Measurements from ENCODE around the gene FOSB. TPM values are rescaled to one million over a fixed set of nuclear protein-coding genes. Genes with fewer than 3 reads are reported as not detected.

The FOSB gene
- total RNA-seq, 1 experiment from 2014 or later: 29.3 TPM

DNA sequence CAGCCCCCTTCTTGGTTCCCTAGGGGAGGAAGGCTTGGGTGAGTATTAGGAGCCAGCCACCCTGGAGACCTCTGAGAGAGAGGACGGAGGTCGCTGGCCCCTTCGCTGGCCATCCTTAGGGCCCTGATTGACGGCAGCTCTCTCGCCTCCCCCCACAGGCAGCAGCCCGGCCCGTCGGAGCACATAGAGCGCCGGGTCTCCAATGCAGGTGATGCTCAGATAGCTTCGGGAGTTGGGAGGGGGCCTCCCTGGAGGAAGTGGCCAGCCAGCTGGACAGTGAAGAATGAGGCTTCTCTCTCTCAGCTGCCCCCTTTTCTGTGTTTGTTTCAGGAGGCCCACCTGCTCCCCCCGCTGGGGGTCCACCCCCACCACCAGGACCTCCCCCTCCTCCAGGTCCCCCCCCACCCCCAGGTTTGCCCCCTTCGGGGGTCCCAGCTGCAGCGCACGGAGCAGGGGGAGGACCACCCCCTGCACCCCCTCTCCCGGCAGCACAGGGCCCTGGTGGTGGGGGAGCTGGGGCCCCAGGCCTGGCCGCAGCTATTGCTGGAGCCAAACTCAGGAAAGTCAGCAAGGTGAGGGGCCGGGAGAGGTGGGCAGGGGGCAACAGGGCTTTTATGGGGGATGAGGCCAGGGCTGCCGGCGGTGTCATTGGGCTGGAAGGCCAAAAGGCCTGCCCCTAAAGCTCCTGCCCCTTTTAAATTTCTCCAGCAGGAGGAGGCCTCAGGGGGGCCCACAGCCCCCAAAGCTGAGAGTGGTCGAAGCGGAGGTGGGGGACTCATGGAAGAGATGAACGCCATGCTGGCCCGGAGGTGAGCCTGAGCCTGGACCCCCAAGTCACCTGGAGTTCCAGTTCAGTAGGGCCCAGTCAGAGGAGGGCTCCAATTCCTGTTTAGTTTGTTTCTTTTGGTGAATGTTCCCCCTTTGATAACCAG lies 54.5 kb downstream of the FOSB start:
- H3K27ac Mint-ChIP-seq (ENCODE audit: low read depth, unreplicated experiment): no peak overlapping the region
- H3K27me3 Mint-ChIP-seq (ENCODE audit: insufficient read depth, unreplicated experiment): no peaks in the 10 kb centered on the region
- intact Hi-C loops (cut with micrococcal nuclease): no loop called here
- peaks cover 90% of the 10 kb centered on the region for H3K36me3 Mint-ChIP-seq (ENCODE audit: insufficient read depth, unreplicated experiment)
- DNase-seq (ENCODE audit: unreplicated experiment): no peak
- no peaks in the 10 kb centered on the region for H3K9me3 Mint-ChIP-seq (ENCODE audit: unreplicated experiment)
- BruUV-seq (replicated peaks): no TSS peak
- ChIA-PET CTCF (interaction anchor here (0.6 to 1.7 kb wide), 6 partner anchors 38 to 122 kb away, joined by 3 to 6 read pairs (median 4); no protein-coding TSS in a partner anchor), POLR2A (no interaction called here)
- peaks cover 3% of the 10 kb centered on the region for H3K4me1 Mint-ChIP-seq (ENCODE audit: insufficient read depth, unreplicated experiment)
- TF ChIP-seq, protein P1, sequence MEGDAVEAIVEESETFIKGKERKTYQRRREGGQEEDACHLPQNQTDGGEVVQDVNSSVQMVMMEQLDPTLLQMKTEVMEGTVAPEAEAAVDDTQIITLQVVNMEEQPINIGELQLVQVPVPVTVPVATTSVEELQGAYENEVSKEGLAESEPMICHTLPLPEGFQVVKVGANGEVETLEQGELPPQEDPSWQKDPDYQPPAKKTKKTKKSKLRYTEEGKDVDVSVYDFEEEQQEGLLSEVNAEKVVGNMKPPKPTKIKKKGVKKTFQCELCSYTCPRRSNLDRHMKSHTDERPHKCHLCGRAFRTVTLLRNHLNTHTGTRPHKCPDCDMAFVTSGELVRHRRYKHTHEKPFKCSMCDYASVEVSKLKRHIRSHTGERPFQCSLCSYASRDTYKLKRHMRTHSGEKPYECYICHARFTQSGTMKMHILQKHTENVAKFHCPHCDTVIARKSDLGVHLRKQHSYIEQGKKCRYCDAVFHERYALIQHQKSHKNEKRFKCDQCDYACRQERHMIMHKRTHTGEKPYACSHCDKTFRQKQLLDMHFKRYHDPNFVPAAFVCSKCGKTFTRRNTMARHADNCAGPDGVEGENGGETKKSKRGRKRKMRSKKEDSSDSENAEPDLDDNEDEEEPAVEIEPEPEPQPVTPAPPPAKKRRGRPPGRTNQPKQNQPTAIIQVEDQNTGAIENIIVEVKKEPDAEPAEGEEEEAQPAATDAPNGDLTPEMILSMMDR (IDR thresholded peaks at IDR 0.05; ENCODE audit: unreplicated experiment): no peak
- no peak overlapping the region for H3K4me3 Mint-ChIP-seq (ENCODE audit: unreplicated experiment)

DNA sequence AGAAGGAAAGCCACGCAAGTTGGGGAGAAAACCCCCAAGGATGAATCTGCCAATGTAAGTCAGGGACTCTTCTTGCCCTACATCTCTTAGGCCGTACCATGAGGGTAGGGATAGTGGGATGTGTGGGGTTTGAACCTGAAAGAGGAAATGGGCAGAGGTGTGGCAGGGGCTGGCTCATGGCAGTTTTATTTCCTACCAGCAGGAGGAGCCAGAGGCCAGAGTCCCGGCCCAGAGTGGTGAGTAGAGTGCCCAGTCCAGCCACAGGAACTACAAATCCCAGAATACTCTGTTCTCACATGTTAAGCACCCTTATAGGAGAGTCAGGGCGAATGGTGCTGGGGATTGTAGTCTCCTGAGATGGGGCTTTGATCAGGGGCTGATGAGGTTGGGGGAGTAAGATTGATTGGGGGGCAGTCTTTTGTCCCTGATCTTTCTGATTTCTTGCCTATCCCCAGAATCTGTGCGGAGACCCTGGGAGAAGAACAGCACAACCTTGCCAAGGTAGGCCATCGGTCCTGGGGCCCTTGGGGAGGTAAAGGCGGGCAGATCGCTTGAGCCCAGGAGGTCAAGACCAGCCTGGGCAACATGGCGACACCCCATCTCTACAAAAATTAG lies 56.0 kb downstream of the FOSB start:
- intact Hi-C loops (cut with micrococcal nuclease): loop anchor here (1.0 kb wide), 4 partner anchors 16 to 120 kb away; partner anchors contain the start of gene VASP
- peaks cover 13% of the 10 kb centered on the region for H3K4me1 Mint-ChIP-seq (ENCODE audit: insufficient read depth, unreplicated experiment)
- TF ChIP-seq, protein P1 (IDR thresholded peaks at IDR 0.05; ENCODE audit: unreplicated experiment): peak; percentile 82
- H3K27me3 Mint-ChIP-seq (ENCODE audit: insufficient read depth, unreplicated experiment): no peaks in the 10 kb centered on the region
- BruUV-seq (replicated peaks): no TSS peak
- H3K36me3 Mint-ChIP-seq (ENCODE audit: insufficient read depth, unreplicated experiment): peaks cover 90% of the 10 kb centered on the region
- POLR2A ChIA-PET: interaction anchor here (1.0 to 1.6 kb wide), 2 partner anchors 60 to 118 kb away, joined by 4 to 8 read pairs; no protein-coding TSS in a partner anchor
- peak overlapping the region; percentile 69 for H3K27ac Mint-ChIP-seq (ENCODE audit: low read depth, unreplicated experiment)
- peak; percentile 87 for DNase-seq (ENCODE audit: unreplicated experiment)
- H3K4me3 Mint-ChIP-seq (ENCODE audit: unreplicated experiment): no peak overlapping the region
- CTCF ChIA-PET: interaction anchor here (0.7 to 1.4 kb wide), 6 partner anchors 14 to 118 kb away, joined by 3 to 7 read pairs (median 4); partner anchors contain the start of gene VASP
- no peaks in the 10 kb centered on the region for H3K9me3 Mint-ChIP-seq (ENCODE audit: unreplicated experiment)

DNA sequence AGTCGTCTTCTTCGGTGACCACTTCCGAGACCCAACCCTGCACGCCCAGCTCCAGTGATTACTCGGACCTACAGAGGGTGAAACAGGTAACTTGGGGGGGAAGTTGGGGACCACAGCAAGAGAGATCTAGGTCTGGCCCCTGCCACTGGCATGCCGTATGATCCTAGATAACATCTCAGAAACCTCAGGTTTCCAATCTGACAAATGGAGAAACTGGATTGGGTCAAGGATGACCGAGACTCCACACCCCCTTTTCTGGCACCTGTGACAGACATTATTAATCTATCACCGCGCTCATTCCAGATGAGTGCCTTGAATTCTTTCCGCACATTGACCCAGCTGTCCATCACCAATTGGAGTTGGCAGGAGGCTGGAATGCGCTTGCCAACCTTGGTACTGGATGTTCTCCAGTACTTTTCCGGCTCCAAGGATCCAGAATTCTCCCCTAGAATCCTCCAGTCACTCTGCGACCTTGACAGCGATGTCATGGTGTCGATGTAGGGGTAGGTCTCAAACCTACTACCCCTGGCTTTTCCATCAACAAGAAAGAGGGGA lies 56.9 kb downstream of the FOSB start:
- peaks cover 81% of the 10 kb centered on the region for H3K36me3 Mint-ChIP-seq (ENCODE audit: insufficient read depth, unreplicated experiment)
- CTCF ChIA-PET: interaction anchor here (0.6 to 1.4 kb wide), 12 partner anchors 13 to 119 kb away, joined by 3 to 7 read pairs (median 4); partner anchors contain the start of gene VASP
- no TSS peak for BruUV-seq (replicated peaks)
- H3K9me3 Mint-ChIP-seq (ENCODE audit: unreplicated experiment): no peaks in the 10 kb centered on the region
- no peak overlapping the region for H3K27ac Mint-ChIP-seq (ENCODE audit: low read depth, unreplicated experiment)
- POLR2A ChIA-PET: interaction anchor here (0.6 to 2.3 kb wide), 5 partner anchors 19 to 117 kb away, joined by 3 to 8 read pairs (median 4); no protein-coding TSS in a partner anchor
- no peaks in the 10 kb centered on the region for H3K27me3 Mint-ChIP-seq (ENCODE audit: insufficient read depth, unreplicated experiment)
- H3K4me1 Mint-ChIP-seq (ENCODE audit: insufficient read depth, unreplicated experiment): peaks cover 13% of the 10 kb centered on the region
- DNase-seq (ENCODE audit: unreplicated experiment): no peak
- TF ChIP-seq, protein P1 (IDR thresholded peaks at IDR 0.05; ENCODE audit: unreplicated experiment): no peak
- intact Hi-C loops (cut with micrococcal nuclease): no loop called here
- no peak overlapping the region for H3K4me3 Mint-ChIP-seq (ENCODE audit: unreplicated experiment)

Small RNA genes lying within 50 kb of the gene (microRNA-seq; reads per million reads assigned to microRNA genes)
- gene MIR6088: not detected

Other genes with a start within 250 kb of the FOSB start
- not detected in 2 replicates for gene EXOC3L2, start 222.6 kb upstream of the FOSB start, total RNA-seq (2022)
- gene MARK4, start 216.7 kb upstream of the FOSB start, total RNA-seq (2022): 22.4 and 24.2 TPM in 2 replicates
- not detected in 2 replicates for gene CKM, start 145.1 kb upstream of the FOSB start, total RNA-seq (2022)
- 3.9 TPM in 2 replicates for gene KLC3, start 127.2 kb upstream of the FOSB start, total RNA-seq (2022)
- 19.2 and 27.8 TPM in 2 replicates for gene ERCC2, start 97.4 kb upstream of the FOSB start, total RNA-seq (2022)
- 142 and 161 TPM in 2 replicates for gene PPP1R13L, start 62.9 kb upstream of the FOSB start, total RNA-seq (2022)
- gene POLR1G, start 61.4 kb upstream of the FOSB start, total RNA-seq (2022): 9.6 and 17.6 TPM in 2 replicates
- gene ERCC1, start 44.1 kb upstream of the FOSB start, total RNA-seq (2022): 186 and 227 TPM in 2 replicates
- 3.5 and 5.1 TPM in 2 replicates for gene RTN2, start 29.1 kb downstream of the FOSB start, total RNA-seq (2022)
- gene PPM1N, start 30.4 kb downstream of the FOSB start, total RNA-seq (2022): 0.33 and 0.42 TPM in 2 replicates
- gene VASP, start 39.5 kb downstream of the FOSB start, total RNA-seq (2022): 168 and 178 TPM in 2 replicates
- gene OPA3, start 116.8 kb downstream of the FOSB start, total RNA-seq (2022): 16.8 and 17.3 TPM in 2 replicates
- gene GPR4, start 134.2 kb downstream of the FOSB start, total RNA-seq (2022): not detected in 2 replicates
- 110 and 137 TPM in 2 replicates for gene EML2, start 171.4 kb downstream of the FOSB start, total RNA-seq (2022)
- not detected in 2 replicates for gene GIPR, start 200.2 kb downstream of the FOSB start, total RNA-seq (2022)
- 406 and 472 TPM in 2 replicates for gene SNRPD2, start 224.0 kb downstream of the FOSB start, total RNA-seq (2022)
- 14.9 and 17.3 TPM in 2 replicates for gene QPCTL, start 224.7 kb downstream of the FOSB start, total RNA-seq (2022)